GM20000 (cell line): ENCODE results near the gene PLCH2.

Experiments
- DNase-seq: peaks from one replicate; pipeline ENCODE4 v3.0.0; 2012; ENCODE audit warnings: low spot score
- CTCF ChIP-seq: IDR thresholded peaks from 2 replicates; pipeline ENCODE4 v1.5.1; 2012; ENCODE audit warnings: mild to moderate bottlenecking, control low read depth; ENCODE audit errors: extremely low read depth, missing control alignments

Gene PLCH2

GRCh38 chr1:2508751-2509150, 32.7 kb downstream of the PLCH2 start:
- DNase-seq: no peak
- no peak for TF ChIP-seq CTCF

GRCh38 chr1:2509589-2509988, 33.5 kb downstream of the PLCH2 start:
- no peak for TF ChIP-seq CTCF

GRCh38 chr1:2510366-2511155, 34.5 kb downstream of the PLCH2 start:
- DNase-seq: no peak
- TF ChIP-seq CTCF: no peak

More at GRCh38 chr1:2509589-2509988, 33.5 kb downstream of the PLCH2 start:
- DNase-seq: no peak

- no peak for TF ChIP-seq CTCF
- DNase-seq: no peak
Measured at GRCh38 chr1:2512862-2513421, 36.9 kb downstream of the PLCH2 start.

- no peak for DNase-seq
- TF ChIP-seq CTCF: no peak
Measured at GRCh38 chr1:2513939-2514652, 38.0 kb downstream of the PLCH2 start.

GRCh38 chr1:2514863-2515762, 39.0 kb downstream of the PLCH2 start:
- DNase-seq: no peak
- TF ChIP-seq CTCF: no peak

GRCh38 chr1:2515763-2516080, 39.6 kb downstream of the PLCH2 start:
- no peak for DNase-seq
- TF ChIP-seq CTCF: no peak
